Daoy (cell line): ENCODE measurements around the gene CAMK1G. TPM values are rescaled to one million over a fixed set of nuclear protein-coding genes. Genes with fewer than 3 reads are reported as not detected.
A peak's percentile ranks its signal among the peaks of the same experiment; 100 is the strongest.

Experiments used
- DNase-seq: peaks from one replicate; pipeline ENCODE4 v3.0.0-alpha.2; 2015; ENCODE audit warnings: low read depth
- total RNA-seq: library from RNA; depleted of rRNA; stranded (reverse); fragments of >200 nt; shearing (Covaris generic); gene quantifications from 2 replicates; pipeline ENCODE4 v1.2.3, GENCODE V29; 2014

Gene CAMK1G
- total RNA-seq, 1 experiment from 2014 or later = not detected

DNA sequence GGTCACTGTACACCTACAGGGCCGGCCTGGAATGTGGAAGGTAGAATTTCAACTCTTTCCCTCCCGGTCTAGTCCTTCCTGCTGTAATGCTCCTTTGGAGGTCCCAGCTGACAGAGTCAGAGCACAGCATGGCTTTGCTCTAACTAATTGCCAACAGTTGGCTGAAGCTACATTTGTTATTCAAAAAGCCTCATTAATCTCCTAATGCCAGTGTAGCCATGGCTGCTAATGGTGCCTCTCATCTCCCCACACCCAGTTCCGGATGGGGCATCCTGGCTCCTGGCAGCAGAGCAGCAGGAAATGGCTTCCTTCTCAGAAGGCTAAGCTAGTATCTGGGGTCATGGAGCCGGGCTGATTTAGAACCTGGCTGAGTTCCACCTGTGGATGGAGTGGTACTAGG lies 18.7 kb upstream of the CAMK1G start:
- no peak for DNase-seq

DNA sequence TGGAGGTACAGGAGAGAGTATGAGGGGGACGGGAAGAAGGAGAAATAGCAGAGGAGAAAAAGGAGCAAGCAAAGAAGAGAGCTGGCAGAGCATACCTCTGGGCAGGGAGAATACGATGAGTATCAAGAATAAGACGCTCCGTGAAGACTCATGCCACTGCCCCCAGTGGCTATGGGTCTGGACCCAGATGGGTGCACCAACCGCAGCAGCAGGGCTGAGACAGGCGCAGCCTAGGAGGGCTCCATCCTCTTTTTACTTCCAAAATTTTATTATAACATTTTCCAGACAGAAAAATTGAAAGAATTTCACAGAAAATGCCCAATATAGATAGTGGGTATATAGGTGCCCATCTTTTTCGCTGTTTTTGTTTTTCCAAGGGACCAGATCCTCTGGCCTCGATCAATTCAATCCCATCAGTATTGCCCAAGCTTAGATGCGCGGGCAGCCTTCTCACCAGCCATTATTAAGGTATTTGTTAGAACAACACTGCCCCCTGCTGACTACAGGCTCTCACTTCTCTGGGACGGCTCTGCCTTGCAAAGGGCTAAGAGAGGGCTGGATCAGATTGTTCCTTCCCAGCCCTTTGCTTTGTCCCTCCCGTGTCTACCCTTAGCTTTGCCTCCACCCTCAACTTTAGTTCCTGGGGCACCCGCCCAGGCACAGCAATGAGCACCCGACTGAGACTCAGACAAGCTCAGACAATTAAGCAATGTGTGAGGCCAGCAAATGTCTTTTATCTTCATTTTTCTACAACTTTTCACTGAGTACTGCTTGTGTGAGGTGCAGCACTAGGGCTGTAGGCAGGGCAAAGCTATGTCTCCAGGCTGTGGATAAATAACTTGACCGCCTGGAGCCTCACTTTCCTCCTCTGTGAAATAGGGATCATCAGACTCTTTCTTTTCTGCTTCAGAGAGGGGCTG lies 17.5 kb upstream of the CAMK1G start:
- peak; percentile 79 for DNase-seq

DNA sequence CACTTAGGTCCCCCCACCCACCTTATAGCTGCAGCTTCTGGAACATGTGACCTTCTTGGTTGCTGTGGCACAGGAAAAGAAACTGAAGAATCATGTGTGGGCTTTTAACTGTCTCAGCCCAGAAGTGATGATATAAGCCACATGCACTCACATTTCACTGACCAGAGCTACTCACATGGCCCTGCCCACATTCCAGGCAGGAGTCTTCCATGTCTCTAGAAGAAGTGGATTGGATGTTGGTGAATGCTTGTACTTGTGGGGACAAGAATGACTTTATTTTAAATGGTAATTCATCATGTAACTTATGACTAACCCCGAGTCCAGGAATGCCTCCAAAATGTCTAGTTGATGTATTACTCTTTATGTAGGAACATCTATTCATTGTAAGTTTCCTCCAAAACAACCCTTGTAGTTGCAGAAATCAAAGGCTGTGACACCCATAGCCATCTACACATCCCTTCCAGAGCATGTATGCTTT lies 15.8 kb upstream of the CAMK1G start:
- DNase-seq = peak; percentile 24

DNA sequence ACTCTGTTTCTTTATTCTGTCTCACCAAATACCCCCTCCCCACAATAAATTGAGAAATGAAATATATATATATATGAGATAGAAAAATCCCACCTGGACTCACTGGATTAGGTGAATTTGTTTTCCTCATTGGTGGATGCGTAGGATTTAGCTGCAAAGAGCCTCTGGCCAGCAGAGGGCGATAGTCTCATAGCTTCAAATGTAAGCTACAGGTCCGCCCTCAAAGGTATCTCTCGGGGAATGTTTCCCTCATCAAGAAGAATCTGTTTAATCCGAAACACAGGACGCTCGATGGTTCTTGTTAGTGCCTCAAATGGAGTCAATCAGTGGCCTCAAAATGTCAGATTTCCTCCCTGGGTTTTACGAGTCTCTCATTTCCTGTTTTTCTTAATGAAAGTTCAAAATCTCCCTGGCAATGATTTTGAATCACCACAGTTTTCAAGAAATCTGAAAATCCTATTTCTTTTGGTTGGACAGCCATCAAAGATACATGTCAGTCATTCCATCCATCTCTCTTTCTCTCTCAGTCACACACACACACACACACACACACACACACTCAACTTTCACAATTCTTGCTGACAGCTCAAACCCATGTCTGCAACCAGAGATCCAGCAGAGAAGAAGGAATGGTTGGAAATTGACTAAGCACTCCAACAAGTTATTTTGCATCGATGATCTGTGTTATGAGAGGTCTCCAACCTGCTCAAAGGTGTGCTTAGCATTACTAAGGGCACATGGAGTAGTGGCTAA lies 13.9 kb upstream of the CAMK1G start:
- DNase-seq = peak; percentile 76

DNA sequence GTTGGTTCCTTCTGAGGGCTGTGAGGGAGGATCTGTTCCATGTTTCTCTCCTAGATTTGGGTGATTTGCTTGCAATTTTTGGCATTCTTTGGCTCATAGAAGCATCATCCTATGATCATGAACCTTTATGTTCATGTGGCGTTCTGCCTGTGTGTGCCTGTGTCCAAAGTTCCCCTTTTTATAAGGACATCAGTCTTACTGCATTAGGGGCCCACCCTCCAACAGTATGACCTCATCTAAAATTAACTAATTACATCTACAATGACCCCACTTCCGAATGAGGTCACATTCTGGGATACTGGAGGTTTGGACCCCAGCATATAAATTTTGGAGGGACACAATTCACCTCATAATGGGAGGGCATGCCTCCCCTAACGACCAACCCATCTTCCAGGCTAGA lies 12.8 kb upstream of the CAMK1G start:
- DNase-seq = no peak

DNA sequence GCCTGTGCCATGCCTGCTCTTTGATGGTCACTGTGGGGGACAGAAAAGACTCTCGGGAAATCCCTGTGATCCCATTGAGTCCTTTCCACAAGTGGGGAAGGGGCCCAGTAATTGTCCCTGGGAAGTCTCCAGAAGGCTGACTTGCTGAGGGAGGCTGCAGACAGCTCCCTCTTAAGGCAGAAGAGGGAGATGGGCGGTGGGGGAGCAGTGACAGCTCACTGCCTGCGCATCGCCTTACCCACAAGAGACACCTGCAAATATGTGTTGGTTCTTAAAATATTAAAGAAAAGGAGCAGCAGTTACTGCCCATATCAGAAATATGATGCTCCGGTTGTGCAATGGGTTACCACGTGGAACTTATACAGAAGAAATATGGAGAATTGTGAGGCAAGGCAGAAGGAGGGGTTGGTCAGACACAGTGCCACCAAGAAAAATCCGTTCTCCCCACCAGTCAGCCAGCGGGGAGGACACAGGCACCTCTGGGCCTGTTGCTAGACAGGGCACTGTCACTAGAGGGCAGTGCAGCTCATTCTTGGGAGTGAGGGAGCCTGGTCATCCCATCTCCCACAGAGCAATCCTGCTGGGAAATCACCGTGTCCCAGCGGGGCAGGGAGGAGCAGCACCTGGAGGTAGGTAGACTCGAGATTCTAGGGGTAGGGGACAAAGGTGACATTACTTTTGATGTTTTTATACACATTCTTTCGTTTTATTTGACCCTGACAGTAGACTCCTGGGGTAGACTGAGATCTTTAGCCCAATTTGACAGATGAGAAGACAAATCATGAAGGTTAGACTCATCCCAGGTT lies 6.9 kb upstream of the CAMK1G start:
- peak; percentile 85 for DNase-seq

DNA sequence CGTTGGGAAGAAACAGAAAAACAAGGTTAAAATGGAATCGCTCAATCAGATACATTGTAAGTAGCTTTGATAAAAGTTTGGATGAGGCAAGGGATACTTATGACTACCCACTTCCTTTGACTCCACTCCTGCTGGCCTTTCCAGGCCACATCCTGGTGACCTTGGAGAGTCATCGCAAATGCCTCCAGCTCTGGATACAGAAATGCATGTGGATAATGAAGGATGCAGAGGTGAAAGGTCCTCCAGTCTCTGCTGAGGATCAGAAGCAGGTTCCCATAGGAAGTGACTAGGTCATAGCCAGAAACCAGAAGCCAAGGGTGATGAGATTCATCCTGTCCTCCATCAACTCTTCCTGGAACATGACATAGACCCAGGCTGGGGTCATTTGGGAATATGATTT lies 6.2 kb upstream of the CAMK1G start:
- DNase-seq = no peak

DNA sequence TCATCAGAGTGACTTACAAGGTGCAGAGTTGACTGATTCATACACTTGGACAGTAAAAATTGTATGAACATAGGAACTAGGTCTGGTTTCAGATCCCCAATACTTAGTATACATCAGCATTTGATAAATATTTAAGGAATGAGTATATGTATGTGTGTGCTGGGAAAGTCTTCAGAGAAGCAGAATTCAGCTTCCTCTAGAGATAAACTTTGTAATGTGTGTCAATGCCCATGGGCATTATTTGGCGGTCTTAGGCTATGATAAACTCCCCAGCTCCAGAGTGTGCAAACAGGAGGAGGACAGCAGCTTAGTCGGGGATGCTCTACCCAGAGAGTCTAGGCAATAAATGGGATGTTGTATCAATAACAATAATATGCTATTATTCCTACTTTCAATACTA lies 2.9 kb upstream of the CAMK1G start:
- DNase-seq = no peak

DNA sequence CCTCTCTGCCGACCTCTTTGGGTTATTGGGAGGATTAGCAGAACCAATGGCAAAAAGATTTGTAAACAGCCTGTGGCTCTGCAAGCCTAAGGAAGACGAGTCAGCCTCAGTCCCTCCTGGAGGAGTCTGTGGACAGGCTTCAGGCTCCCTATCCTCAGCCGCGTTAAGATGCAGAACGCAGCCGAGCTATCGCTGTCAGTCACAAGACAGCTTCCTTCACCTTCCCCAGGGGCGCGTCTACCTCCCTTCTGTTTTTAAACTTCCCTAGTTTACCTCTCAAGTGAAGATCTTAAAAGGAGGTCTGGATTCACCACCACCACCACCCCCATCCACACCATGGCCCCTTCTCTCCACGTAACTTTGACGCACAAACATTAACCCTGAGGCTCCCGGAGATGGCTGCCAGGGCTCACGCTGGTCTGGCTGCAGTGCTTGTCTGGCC lies 738 bp downstream of the CAMK1G start:
- no peak for DNase-seq

DNA sequence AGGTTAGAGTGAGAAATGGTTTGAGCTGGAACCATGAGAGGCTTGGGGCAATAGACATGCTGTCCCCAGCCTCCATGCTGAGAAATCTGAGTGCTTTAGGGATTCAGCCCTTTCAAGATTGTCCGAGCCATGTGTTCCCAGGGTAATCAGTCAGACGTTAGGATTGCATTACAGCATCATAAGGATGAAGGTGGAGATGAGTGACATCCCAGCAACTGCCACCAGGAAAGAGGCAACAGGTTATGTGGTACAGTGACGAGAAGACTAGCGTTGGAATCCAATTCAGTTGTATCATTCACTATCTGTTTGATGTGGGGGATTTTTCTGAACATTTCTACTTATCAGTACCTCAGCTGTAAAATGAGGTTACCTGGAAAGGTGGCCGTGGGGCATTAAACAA lies 1.7 kb downstream of the CAMK1G start:
- DNase-seq = no peak

DNA sequence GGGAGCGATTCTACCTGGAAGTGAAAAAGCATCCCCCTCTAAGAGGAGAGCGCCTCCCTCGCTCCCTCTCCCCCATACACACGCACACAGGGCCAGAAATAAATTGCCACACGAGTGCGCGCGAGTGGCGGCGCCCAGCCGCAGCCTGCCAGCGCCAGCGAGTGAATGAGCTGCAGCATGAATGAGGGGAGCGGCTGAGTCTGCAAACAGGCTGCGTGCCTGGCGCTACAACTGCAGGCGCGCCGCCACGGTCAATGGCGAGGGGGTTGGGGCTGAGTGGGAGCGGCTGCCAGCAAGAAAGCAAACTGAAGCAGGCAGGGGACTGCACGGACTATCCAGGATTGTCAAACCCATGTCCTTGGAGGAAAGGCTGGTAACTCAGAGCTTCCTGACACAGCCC lies 2.2 kb downstream of the CAMK1G start:
- DNase-seq = no peak

DNA sequence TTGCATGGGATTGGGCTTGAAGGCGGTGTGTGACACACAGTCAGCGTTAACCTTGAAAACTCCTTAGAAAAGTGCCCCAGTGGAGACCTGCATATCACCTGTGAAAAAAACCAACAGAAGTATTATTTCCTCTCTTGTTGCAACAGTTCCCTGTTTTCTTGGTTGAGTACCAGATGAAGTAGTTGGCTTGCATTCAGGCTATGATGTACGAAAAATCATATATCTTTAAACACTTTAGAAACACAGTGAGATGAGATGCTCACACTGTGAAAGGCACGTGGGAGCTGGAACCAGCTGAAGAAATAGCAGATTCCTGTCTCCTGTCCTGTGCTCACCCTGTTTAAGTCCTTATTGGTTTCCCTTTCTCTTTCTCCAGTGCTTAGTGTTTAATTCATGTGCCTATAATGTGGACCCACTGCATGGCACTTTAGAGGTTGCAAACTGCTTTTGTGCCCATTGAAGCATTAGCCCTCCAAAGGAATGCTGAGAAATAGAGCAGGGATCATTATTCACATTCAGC lies 2.8 kb downstream of the CAMK1G start:
- no peak for DNase-seq

DNA sequence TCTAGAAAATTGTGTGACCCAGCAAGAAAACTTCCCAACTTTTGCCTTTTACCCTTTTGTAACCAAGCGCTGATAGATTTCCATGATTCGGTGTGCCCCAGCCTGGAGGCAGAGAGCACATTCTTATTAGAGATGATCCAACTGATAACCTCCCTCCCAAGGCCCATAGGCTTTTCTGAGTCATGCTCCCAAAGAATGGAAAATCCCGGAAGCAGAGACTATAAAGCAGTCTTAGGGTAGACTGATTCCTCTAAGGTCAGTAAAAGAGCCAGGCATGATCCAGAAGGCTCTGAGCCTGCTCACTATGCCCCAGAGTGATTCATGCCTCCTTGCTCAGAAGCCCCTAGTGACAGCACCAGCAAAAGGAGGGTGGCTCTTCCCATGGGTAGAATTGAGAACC lies 4.3 kb downstream of the CAMK1G start:
- peak; percentile 42 for DNase-seq

DNA sequence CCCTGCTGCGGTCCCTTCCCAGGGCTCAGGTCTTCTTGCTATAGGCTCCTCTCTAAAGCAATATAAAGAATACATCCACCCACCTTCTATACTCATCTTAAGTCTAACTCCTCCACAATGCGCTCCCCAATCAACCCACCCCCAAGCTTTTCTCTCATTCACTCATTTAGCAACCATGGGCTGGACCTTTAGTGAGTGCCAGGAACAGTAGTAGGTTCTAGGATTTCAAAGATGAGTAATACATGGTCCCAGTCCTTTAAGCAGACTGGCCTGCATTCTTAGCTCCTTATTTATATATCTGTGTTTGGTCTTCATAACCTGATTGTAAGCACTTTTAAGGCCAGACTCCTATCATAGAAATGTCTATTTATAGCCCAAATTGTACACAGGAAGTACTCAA lies 5.9 kb downstream of the CAMK1G start:
- no peak for DNase-seq

DNA sequence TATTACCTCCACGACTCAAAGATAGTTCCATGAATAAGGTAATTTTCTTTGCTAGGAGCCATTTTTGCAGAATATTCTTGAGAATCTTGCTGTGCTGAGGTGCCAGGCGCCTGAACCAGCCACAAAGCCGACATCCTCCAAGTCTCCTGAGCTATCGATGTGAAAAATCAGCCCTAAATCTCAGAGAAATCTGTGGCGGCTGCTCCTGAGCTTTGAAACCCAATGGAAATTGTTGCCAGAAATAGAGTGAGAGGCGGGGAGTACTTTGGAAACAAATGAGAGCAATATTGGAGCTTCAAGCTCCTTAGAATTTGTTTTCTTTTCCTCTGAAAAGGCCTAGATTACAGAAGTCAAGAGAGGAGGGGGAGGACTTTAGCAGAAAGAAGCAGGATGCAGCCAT lies 6.3 kb downstream of the CAMK1G start:
- no peak for DNase-seq

DNA sequence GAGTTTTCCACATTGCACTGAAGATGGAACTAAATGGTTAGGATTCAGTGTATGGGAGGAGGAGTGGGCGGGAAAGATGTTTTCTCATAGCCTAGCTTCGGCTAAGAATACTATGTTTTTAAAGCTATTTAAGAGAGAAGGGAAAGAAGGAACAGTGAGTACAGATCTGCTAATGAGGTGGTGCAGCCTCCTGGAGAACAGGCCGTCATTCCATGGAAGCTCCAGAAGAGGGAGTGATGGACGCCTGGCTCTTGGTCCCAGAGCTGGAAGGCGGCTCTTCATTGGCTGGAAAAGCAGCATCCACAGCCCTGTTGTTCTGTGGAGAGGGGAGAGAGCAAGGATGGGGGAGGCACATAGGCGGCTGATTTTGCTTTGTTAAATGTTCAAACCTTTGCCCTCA lies 6.9 kb downstream of the CAMK1G start:
- no peak for DNase-seq

DNA sequence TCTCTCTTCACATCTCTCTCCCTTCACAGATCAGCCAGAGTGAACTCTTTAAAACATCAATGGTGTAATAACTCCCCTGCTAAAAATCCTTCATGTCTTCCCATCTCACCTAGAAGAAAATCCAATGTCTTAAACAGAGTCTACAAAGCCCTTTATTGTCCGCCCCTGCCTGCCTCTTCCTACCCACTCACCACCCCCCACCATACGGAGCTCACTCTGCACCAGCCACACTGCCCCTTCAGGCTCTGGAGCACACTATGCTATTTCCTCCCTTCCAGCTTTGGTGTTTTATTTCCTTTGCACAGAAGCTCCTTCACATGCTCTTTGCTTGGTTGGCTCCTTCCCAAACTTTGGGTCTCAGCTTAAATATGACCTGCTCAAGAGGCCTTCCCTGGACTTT lies 10.2 kb downstream of the CAMK1G start:
- DNase-seq = no peak

DNA sequence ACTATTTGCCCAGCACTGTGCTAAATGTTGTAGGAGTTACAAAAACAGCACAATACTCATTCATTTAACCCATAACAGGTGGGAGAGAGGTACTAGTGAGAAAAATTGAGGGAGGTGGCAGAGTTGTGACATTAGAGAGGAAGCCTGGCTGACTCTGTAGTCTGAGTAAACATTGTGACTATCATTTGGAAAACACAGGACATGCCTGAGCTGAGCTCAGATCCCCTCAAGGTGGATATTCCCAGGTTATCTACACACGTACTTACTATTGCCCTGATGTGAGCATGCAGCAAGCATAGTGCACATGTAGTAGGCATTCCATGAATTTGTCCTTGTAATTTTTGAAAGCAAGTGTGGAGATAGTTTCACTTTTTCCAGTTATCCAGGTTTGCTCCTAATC lies 10.9 kb downstream of the CAMK1G start:
- DNase-seq = no peak

DNA sequence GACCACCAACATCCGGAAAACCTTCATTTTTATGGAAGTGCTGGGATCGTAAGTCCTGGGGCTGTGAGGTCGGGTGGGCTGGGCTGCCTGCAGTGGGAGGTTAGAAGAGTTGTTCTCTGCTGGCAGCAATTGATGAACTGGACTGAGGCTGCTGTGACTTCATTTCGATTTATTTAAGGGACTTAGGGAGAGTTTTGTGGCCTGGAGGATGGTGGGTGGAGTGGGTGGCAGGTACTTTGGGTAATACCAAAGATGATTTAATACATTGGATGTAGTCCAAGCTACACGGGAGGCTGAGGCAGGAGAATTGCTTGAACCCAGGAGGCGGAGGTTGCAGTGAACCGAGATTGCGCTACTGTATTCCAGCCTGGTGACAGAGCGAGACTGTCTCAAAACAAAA lies 11.5 kb downstream of the CAMK1G start:
- DNase-seq = no peak

DNA sequence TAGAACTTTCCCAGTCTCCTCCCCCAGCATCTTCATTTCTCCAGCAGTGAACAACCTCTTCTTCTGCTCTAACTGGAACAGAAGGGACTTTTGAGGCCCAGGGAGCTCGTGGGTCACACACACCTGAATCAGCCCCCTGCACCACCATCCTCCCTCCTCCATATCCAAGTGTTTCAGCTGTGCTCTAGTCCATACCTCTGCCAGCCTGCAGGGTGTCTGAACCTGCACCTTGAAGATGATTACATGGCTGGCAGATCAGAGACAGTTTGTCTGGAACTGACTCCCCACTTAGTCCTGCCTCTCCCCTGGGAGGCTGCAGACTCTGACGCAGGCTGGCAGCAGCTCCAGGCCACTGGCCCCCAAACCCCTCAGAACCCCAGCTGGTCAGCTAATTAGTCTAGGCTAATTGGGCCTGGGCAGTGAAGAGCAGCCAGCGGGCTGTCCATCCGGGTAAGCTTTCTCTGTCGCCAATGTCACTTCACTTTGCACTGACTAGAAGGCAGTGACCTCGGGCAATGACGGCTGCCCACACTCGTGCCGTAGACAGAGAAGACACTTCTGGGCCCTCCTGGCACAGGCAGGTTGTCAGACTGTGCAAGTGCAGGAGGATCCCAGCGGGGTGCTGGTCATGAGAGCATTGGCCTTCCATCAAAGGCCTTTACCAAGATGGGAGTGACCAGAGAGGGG lies 12.2 kb downstream of the CAMK1G start:
- DNase-seq = no peak

DNA sequence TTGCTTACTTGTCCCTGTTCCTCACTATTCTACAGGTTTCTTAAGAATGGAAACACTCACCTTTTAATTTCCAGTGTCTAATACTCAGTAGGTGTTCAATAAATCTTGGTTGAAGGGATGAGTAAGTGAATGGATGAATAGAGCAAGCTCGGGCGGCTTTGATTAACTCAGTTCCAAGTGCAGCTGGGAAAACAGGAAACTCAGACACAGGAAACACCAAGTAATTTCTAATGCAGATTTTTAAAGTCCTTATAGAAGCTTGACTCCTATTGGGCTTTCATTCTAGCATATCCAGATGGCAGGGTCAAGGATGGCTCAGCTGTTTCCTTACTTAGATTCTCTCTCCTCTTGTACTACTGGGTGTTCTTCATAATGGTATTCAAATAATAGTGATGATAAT lies 14.0 kb downstream of the CAMK1G start:
- DNase-seq = no peak
